Measurements from ENCODE around the gene PIEZO2.
"Not testable (repeated sequence)": the region's sequence is repeated elsewhere in the genome, so short reads cannot be mapped to it uniquely, and the experiment has no call there.

DNA sequence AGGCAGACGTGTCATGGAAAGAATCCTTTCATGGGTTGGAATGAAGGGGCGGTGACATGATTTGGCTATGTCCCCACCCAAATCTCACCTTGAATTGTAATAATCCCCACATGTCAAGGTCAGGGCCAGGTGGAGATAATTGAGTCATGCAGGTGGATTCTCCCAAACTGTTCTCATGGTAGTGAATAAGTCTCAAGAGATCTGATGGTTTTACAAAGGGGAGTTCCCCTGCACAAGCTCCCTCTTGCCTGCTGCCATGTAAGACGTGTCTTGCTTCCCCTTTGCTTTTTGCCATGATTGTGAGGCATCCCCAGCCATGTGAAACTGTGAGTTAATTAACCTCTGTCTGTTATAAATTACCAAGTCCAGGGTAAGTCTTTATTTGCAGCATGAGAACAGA lies 215.7 kb downstream of the PIEZO2 start:
- TF ChIP-seq, protein P1, sequence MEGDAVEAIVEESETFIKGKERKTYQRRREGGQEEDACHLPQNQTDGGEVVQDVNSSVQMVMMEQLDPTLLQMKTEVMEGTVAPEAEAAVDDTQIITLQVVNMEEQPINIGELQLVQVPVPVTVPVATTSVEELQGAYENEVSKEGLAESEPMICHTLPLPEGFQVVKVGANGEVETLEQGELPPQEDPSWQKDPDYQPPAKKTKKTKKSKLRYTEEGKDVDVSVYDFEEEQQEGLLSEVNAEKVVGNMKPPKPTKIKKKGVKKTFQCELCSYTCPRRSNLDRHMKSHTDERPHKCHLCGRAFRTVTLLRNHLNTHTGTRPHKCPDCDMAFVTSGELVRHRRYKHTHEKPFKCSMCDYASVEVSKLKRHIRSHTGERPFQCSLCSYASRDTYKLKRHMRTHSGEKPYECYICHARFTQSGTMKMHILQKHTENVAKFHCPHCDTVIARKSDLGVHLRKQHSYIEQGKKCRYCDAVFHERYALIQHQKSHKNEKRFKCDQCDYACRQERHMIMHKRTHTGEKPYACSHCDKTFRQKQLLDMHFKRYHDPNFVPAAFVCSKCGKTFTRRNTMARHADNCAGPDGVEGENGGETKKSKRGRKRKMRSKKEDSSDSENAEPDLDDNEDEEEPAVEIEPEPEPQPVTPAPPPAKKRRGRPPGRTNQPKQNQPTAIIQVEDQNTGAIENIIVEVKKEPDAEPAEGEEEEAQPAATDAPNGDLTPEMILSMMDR (IDR thresholded peaks at IDR 0.05; ENCODE audit: low read length), result not testable (repeated sequence)
- TF ChIP-seq EZH2 (IDR thresholded peaks at IDR 0.05; ENCODE audit: borderline replicate concordance, low read length), result not testable (repeated sequence)

Measured in OCI-LY1 (cell line).